Stimulated activated naive CD8-positive, alpha-beta T cell treated with anti-CD3 and anti-CD28 coated beads, Interleukin-15, Interleukin-2, amounts not matched to agents 100 ng/mL and 50 ng/mL, for 24 hours (primary cell): ENCODE results near the gene CKAP4.

Experiments
- H3K27ac Mint-ChIP-seq: one replicate; pipeline ENCODE4 v1.8.0; 2021; ENCODE audit warnings: mild to moderate bottlenecking, mixed read lengths
- H3K27me3 Mint-ChIP-seq: one replicate; pipeline ENCODE4 v1.8.0; 2021; ENCODE audit warnings: mixed read lengths
- H3K36me3 Mint-ChIP-seq: one replicate; pipeline ENCODE4 v1.8.0; 2021; ENCODE audit warnings: low read depth, mixed read lengths
- H3K4me1 Mint-ChIP-seq: one replicate; pipeline ENCODE4 v1.8.0; 2021; ENCODE audit warnings: low read depth, mixed read lengths
- H3K4me3 Mint-ChIP-seq: one replicate; pipeline ENCODE4 v1.8.0; 2021; ENCODE audit warnings: mild to moderate bottlenecking, mixed read lengths
- H3K9me3 Mint-ChIP-seq: one replicate; pipeline ENCODE4 v1.8.0; 2021; ENCODE audit warnings: mixed read lengths

The CKAP4 gene

DNA sequence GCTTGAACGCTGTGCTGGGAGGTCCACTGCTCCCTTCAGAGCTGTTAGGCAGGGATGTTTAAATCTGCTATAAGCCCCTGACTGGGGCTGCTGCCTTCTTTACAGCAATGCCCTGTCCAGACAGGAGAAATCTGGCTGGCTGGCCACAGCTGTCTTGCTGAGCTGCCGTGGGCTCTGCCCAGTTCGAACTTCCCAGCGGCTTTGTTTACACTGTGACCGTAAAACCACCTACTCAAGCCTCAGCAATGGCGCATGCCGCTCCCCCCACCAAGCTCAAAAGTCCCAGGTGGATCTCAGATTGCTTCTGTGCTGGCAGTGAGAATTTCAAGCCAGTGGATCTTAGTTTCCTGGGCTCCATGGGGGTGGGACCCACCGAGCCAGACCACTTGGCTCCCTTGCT is 35.8 kb downstream of the CKAP4 start:
- H3K4me1 Mint-ChIP-seq, result no peaks in the 10 kb centered on the region
- H3K4me3 Mint-ChIP-seq, result no peak overlapping the region
- H3K27me3 Mint-ChIP-seq, result peaks cover 50% of the 10 kb centered on the region
- no peaks in the 10 kb centered on the region for H3K36me3 Mint-ChIP-seq
- H3K27ac Mint-ChIP-seq, result no peak overlapping the region
- no peaks in the 10 kb centered on the region for H3K9me3 Mint-ChIP-seq

DNA sequence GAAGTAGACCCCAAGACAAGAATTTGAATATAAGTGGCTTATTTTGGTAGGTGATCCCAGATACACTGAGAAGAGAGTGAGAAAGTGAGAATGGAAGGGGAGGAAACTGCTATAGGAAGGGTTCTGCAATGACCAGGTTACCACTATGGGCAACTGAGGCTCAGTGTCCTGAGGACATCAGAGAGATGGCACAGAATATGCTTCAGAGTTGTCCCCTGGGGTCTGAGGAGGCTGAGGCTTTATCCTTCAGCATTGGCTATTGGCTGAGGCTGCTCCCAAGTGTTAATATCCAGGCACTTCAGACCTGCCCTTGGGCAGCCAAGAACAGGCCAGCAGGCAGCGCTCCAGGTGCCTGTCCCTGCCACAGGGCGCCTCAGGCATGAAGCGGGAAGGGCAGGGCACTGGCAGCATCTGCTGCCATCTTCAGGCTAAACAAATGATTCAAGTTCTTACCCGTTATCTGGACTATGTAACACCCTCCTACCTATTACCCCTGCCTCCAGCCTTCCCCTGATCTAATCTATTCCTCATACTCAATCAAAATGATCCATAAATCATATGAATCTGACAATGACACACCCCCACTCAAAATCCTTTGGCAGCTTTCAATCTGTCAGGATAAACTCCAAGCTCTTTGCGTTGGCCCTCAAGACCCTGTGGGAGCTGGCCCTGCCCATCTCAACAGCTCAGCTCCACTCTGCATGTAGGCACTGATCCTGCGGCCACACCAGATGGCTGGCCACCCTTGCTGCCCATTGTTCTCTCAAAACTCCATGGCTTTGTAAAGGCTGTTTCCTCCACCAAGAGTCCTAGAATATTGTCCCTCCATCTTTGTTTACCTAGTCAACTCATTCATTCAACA is 42.4 kb downstream of the CKAP4 start:
- Mint-ChIP-seq H3K27me3 (peaks cover 19% of the 10 kb centered on the region), H3K36me3 (no peaks in the 10 kb centered on the region), H3K27ac (no peak overlapping the region), H3K4me1 (no peaks in the 10 kb centered on the region), H3K9me3 (peaks cover 6% of the 10 kb centered on the region), H3K4me3 (no peak overlapping the region)

DNA sequence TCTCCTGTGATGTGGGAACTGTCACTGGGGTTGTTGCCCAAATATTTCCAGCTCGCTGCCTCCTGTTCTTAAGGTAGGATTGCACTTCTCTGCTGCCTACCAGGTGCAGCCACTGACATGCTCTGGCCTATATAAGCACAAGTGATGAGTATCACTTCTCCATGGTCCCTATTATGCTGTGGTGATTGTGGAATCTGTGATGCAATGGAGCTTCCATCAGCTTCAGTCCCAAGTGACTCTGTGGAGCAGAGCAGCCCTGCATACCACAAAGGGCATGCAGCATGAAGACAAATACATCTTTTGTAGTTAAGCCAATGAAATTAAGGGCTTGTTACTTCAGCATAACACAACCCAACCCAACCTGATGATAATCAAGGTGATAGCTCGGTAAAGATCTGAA is 43.5 kb downstream of the CKAP4 start:
- Mint-ChIP-seq H3K4me1 (no peaks in the 10 kb centered on the region), H3K4me3 (no peak overlapping the region), H3K9me3 (peaks cover 6% of the 10 kb centered on the region), H3K27ac (no peak overlapping the region), H3K27me3 (peaks cover 18% of the 10 kb centered on the region), H3K36me3 (no peaks in the 10 kb centered on the region)

DNA sequence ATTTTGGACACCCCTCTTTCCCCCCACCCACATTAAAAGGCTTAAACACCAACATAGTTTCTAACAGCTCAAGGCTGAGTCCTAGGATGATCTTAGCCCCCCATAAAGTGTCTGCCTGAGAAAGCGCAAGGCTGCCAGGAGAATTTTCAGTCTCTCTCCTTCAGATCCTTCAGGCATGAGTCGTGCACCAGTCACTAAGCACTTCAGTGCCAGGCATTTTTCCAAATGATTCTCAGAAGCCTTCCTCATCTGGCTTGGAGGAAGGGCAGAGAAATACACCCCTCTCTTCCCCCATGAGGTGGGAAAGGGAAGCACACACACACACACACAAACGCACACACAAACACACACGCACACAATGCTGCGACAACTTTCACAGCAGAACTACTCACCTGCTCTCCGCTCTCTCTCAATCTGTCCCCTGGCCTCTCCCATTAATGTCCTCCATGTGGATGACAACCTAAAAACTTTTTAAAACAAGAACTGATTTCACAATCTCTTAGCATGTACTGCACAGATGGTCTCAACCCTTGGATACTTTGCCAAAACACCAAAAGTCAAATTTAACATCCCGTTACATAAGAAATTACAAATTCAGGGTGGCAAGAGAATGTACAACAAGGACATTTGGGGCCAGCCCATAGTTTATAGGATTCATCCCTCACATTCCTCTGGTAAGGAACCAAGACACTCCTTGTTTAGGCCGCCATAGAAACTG is 49.8 kb downstream of the CKAP4 start:
- Mint-ChIP-seq H3K27me3 (peaks cover 17% of the 10 kb centered on the region), H3K27ac (no peak overlapping the region), H3K9me3 (no peaks in the 10 kb centered on the region), H3K4me3 (no peak overlapping the region), H3K4me1 (no peaks in the 10 kb centered on the region), H3K36me3 (no peaks in the 10 kb centered on the region)

DNA sequence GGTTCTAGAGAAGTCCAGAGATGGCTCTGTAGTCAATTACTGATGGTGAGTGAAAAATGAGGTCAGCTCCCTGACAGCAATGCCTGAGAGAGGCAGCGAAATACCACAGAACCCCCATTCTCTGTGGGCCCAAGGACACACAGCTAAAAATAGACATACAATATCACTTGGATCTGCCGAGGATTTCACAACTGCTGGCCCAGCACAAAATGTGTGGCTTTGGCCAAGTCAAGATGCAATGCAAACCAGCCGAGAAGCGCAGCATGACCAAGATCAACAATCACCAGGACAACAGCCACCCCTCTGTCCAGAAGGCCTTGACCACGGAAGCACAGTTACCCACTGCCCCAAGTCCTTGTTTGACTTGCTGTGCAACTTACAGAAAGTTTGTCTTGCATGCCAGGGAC is 52.2 kb downstream of the CKAP4 start:
- no peaks in the 10 kb centered on the region for H3K9me3 Mint-ChIP-seq
- no peaks in the 10 kb centered on the region for H3K36me3 Mint-ChIP-seq
- peaks cover 17% of the 10 kb centered on the region for H3K27me3 Mint-ChIP-seq
- H3K4me1 Mint-ChIP-seq, result no peaks in the 10 kb centered on the region
- no peak overlapping the region for H3K27ac Mint-ChIP-seq
- H3K4me3 Mint-ChIP-seq, result no peak overlapping the region

DNA sequence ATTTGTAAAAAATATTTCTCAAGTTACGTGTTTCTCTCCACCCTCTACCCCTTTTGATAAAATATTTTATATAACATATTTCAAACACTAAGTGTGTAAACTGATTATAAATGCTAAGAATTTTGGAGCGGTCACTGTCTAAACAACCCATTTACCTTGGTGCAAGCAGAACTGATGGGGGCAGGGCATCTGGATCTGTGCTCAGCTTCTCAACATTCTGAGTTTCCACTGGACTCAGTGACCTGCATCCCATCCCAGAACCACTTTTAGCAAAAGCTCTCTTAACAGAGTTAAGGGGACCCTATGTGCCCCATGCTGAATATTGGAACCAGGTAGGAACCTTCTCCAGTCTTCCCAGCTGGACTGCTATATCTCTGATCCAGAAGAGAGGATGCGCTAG is 53.5 kb downstream of the CKAP4 start:
- Mint-ChIP-seq H3K27ac (no peak overlapping the region), H3K27me3 (peaks cover 12% of the 10 kb centered on the region), H3K36me3 (no peaks in the 10 kb centered on the region), H3K4me1 (no peaks in the 10 kb centered on the region), H3K9me3 (no peaks in the 10 kb centered on the region), H3K4me3 (no peak overlapping the region)

DNA sequence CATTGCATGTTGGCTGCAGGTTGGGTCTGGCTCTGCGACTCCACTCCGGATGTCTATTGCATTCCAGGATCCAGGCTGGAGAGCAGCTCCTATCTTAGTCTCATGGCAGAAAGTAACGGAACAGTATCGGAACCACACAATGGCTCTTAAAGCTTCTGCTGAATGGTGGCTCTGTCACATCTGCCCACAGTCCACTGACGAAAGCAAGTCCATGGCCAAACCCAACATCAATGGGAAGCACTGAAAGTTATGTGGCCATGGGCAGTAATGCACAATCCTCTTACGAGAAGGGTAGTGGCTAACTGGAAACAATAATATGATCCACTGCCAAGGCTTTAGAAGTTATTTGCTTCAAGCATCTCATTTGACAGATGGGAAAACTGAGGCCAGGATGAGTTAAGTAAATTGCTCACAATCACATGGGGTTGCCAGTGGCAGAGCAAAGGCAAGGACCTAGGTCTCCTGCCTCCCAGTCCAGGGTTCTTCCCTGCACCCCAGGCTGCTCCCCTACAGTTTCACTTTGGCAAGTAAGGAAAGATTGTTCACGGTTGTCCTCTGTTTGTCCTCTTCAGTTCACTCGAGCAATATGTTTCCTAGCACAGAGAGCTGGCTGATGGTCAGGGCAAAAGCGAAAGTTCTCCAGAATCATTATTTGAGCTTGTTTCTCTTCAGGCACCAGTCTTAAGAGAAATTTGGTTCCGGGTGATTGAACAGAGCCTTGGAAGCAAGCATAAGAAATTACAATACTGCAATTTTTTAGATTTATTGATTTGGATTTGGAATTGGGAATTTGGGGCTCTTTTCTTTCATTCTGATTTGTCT is 54.2 kb downstream of the CKAP4 start:
- H3K4me3 Mint-ChIP-seq, result no peak overlapping the region
- H3K36me3 Mint-ChIP-seq, result no peaks in the 10 kb centered on the region
- peaks cover 13% of the 10 kb centered on the region for H3K27me3 Mint-ChIP-seq
- H3K27ac Mint-ChIP-seq, result no peak overlapping the region
- no peaks in the 10 kb centered on the region for H3K4me1 Mint-ChIP-seq
- no peaks in the 10 kb centered on the region for H3K9me3 Mint-ChIP-seq

DNA sequence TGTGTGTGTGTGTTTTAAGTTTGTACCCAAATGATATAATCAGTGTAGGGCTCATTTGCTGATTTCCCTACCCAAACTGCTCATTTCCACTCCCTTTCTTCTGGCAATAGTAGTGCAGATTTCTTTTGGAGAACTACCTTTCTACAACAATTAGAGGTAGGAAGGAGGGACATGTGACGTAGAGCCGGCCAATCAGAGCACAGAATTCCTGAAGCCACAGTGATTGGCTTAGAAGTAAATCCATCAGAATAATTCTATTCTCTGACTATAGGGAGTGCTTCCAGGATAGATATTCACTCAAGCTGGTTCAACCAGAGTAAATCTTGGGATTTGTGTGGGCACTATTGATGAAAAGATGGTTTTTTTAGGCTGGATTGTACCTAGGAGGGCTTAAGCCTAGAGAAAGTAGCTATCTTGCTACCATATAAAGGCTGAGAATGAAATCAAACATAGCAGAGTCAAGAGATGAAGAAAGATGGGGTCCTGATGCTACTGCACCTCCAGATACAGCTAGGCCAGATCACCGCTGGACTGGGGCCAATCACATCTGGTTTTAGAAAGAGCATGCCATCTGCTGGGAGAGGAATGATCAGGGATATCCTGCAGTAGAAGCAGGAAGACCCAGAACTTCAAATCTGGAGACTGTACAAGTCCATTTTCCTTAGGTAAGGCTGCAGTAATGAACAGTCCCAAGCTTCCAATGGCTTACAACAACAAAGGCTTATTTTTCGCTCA is 55.0 kb downstream of the CKAP4 start:
- Mint-ChIP-seq H3K4me3 (no peak overlapping the region), H3K27ac (no peak overlapping the region), H3K27me3 (peaks cover 9% of the 10 kb centered on the region), H3K36me3 (no peaks in the 10 kb centered on the region), H3K9me3 (no peaks in the 10 kb centered on the region), H3K4me1 (no peaks in the 10 kb centered on the region)

DNA sequence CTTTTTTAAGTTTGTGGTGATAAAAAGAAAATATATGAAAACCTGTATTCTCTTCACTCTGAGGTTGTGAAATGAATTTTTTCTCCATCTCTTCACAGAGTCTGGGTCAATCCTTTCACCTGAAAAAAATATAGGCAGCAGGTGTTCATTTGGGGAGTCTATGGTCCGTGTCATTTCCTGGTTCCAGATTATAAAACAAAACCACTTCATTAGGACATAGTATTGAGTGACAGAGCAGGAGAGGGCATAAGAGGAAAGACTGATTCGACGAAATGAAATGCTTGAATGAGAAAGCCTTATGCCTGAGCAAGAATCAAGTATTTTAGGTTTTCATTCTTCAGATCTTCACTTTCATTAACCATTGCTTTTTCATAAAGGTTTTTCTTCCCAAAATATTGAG is 57.2 kb downstream of the CKAP4 start:
- Mint-ChIP-seq H3K27ac (no peak overlapping the region), H3K4me1 (no peaks in the 10 kb centered on the region), H3K27me3 (peaks cover 18% of the 10 kb centered on the region), H3K36me3 (no peaks in the 10 kb centered on the region), H3K4me3 (no peak overlapping the region), H3K9me3 (no peaks in the 10 kb centered on the region)

DNA sequence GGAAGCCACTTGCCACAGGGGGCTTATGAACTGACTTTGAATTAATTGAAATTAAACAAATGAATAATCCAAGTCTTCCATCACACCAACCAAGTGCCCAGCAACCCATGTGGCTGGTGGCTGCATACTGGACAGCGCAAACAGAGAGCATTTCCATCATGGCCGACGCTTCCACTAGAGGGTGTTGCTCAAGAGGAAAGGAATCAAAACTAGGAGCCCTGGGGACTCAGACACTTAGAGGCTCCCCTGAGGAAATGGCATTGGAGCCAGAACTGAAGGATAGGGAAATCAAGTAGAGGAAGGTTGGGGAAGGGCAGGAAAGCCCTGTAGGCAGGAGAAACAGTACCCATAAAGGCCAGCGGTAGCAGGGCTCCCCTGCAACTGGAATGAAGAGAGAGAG is 58.5 kb downstream of the CKAP4 start:
- no peak overlapping the region for H3K4me3 Mint-ChIP-seq
- H3K4me1 Mint-ChIP-seq, result no peaks in the 10 kb centered on the region
- no peaks in the 10 kb centered on the region for H3K36me3 Mint-ChIP-seq
- H3K9me3 Mint-ChIP-seq, result no peaks in the 10 kb centered on the region
- H3K27ac Mint-ChIP-seq, result no peak overlapping the region
- peaks cover 20% of the 10 kb centered on the region for H3K27me3 Mint-ChIP-seq

DNA sequence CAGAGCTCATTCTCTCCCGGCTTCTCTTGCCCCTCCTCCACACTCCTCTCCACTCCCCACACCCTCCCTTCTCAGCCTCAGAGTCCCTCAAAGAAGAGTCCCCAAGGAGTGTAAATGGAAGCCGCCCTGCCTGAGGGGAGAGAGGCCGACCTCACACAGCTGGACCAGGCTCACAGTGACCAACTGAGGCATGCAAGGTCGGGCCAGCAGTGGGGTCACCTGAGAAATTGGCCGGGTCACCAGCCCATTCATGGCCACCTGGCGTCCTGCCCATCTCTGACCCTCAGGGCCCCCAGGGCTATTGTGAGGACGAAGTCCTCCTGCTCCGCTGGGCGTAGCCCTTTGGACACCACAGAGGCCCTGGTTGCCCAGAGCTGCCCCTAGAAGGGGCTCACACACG is 59.6 kb downstream of the CKAP4 start:
- Mint-ChIP-seq H3K4me3 (no peak overlapping the region), H3K36me3 (no peaks in the 10 kb centered on the region), H3K4me1 (no peaks in the 10 kb centered on the region), H3K27ac (no peak overlapping the region), H3K27me3 (peaks cover 20% of the 10 kb centered on the region), H3K9me3 (no peaks in the 10 kb centered on the region)
